ENCODE measurements around the gene ZNRF3.

ZNRF3 gene

GRCh38 chr22:28915969-28916368, 32.6 kb downstream of the ZNRF3 start:
- TF ChIP-seq, protein P1, sequence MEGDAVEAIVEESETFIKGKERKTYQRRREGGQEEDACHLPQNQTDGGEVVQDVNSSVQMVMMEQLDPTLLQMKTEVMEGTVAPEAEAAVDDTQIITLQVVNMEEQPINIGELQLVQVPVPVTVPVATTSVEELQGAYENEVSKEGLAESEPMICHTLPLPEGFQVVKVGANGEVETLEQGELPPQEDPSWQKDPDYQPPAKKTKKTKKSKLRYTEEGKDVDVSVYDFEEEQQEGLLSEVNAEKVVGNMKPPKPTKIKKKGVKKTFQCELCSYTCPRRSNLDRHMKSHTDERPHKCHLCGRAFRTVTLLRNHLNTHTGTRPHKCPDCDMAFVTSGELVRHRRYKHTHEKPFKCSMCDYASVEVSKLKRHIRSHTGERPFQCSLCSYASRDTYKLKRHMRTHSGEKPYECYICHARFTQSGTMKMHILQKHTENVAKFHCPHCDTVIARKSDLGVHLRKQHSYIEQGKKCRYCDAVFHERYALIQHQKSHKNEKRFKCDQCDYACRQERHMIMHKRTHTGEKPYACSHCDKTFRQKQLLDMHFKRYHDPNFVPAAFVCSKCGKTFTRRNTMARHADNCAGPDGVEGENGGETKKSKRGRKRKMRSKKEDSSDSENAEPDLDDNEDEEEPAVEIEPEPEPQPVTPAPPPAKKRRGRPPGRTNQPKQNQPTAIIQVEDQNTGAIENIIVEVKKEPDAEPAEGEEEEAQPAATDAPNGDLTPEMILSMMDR (conservative IDR thresholded peaks at IDR 0.05; ENCODE audit: low read depth, low read length), result no peak
- no peak overlapping the region for H3K4me3 ChIP-seq (ENCODE audit: low read length)
- DNase-seq (ENCODE audit: low read depth), result no peak

GRCh38 chr22:28917747-28918549, 34.6 kb downstream of the ZNRF3 start:
- DNase-seq (ENCODE audit: low read depth), result no peak
- no peak overlapping the region for H3K4me3 ChIP-seq (ENCODE audit: low read length)
- TF ChIP-seq, protein P1 (conservative IDR thresholded peaks at IDR 0.05; ENCODE audit: low read depth, low read length), result no peak

GRCh38 chr22:28918550-28919271, 35.3 kb downstream of the ZNRF3 start:
- no peak for DNase-seq (ENCODE audit: low read depth)
- TF ChIP-seq, protein P1 (conservative IDR thresholded peaks at IDR 0.05; ENCODE audit: low read depth, low read length), result no peak
- no peak overlapping the region for H3K4me3 ChIP-seq (ENCODE audit: low read length)

- TF ChIP-seq, protein P1 (conservative IDR thresholded peaks at IDR 0.05; ENCODE audit: low read depth, low read length), result no peak
- DNase-seq (ENCODE audit: low read depth), result no peak
Measured at GRCh38 chr22:28920757-28921584, 37.6 kb downstream of the ZNRF3 start.

GRCh38 chr22:28921585-28921879, 38.2 kb downstream of the ZNRF3 start:
- TF ChIP-seq, protein P1 (conservative IDR thresholded peaks at IDR 0.05; ENCODE audit: low read depth, low read length), result no peak
- DNase-seq (ENCODE audit: low read depth), result no peak
- no peak overlapping the region for H3K4me3 ChIP-seq (ENCODE audit: low read length)

More at GRCh38 chr22:28920757-28921584, 37.6 kb downstream of the ZNRF3 start:
- no peak overlapping the region for H3K4me3 ChIP-seq (ENCODE audit: low read length)

DNA sequence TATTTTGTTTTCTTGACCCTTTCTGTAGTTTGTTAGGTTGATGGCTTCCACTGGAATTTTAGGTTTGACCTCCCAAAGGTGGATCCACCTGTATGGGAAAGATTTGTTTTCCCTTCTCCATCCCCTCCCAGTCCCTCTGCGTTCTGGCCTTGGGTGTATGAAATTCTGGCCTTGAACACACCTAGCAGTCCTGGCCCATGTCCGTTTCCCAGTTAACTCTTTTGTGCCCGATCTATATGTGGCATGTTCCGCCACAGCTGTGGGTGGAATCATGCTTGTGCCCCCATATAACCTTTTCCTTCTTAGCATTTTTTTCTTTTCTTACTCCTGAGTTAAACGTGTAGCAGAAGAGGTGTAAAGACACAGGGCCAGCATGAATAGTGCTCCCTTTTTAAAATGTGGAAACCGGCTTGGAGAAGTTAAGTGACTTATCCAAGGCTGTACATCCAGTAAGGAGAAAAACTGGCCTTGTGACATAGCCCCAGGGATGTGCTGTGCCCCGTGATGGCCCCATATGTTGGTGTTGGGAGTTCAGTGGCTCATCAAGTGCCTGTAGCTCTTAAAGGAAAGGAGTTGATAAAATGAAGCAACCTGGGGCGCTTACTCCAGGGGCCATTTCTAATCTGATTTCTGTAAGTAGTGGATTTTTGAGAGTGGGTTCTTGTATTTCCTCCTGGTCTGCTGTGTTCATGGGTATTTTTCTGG, 39.3 kb downstream of the ZNRF3 start:
- TF ChIP-seq, protein P1 (conservative IDR thresholded peaks at IDR 0.05; ENCODE audit: low read depth, low read length), result no peak

More for the DNA sequence above, 39.3 kb downstream of the ZNRF3 start:
- no peak overlapping the region for H3K4me3 ChIP-seq (ENCODE audit: low read length)
- DNase-seq (ENCODE audit: low read depth), result no peak

All from retinal pigment epithelial cell (primary cell).